MM.1S (cell line): ENCODE results near the gene TCTA.

Source experiments
- DNase-seq: peaks from one replicate; pipeline ENCODE4 v3.0.0-alpha.2; 2015
- H2AFZ ChIP-seq: fragments of 300-600 bp; sonication (generic); 2 replicates; pipeline ENCODE4 v1.6.0; 2016; ENCODE audit warnings: antibody characterized with exemption, low read length
- H3F3A ChIP-seq: fragments of 300-600 bp; sonication (generic); 2 replicates; pipeline ENCODE4 v1.6.1; 2016; ENCODE audit warnings: mild to moderate bottlenecking, antibody characterized with exemption, low read length, moderate library complexity, mixed read lengths; ENCODE audit not compliant: insufficient read depth
- H3K27ac ChIP-seq: fragments of 300-600 bp; sonication (generic); 2 replicates; pipeline ENCODE4 v1.5.1; 2016; ENCODE audit warnings: mild to moderate bottlenecking, low read length
- H3K27me3 ChIP-seq: fragments of 300-600 bp; sonication (generic); replicated peaks from 2 replicates; pipeline ENCODE4 v1.6.0; 2016; ENCODE audit warnings: low read length; ENCODE audit not compliant: insufficient read depth
- H3K36me3 ChIP-seq: fragments of 300-600 bp; sonication (generic); replicated peaks from 2 replicates; pipeline ENCODE4 v1.6.1; 2016; ENCODE audit warnings: mild to moderate bottlenecking, low read length, mixed read lengths; ENCODE audit not compliant: insufficient read depth
- H3K4me1 ChIP-seq: fragments of 300-600 bp; sonication (generic); 2 replicates; pipeline ENCODE4 v1.6.1; 2016; ENCODE audit warnings: low read length, mixed read lengths
- H3K4me2 ChIP-seq: fragments of 300-600 bp; sonication (generic); 2 replicates; pipeline ENCODE4 v1.6.0; 2016; ENCODE audit warnings: low read depth, low read length
- H3K4me3 ChIP-seq: fragments of 300-600 bp; sonication (generic); 2 replicates; pipeline ENCODE4 v1.5.1; 2016; ENCODE audit warnings: low read length, mixed read lengths
- H3K79me2 ChIP-seq: fragments of 300-600 bp; sonication (generic); 2 replicates; pipeline ENCODE4 v1.6.1; 2016; ENCODE audit warnings: mixed run types, low read length, mixed read lengths
- H3K9ac ChIP-seq: fragments of 300-600 bp; sonication (generic); 2 replicates; pipeline ENCODE4 v1.6.1; 2016; ENCODE audit warnings: low read length, mixed read lengths
- H3K9me2 ChIP-seq: fragments of 300-600 bp; sonication (generic); replicated peaks from 2 replicates; pipeline ENCODE4 v1.6.1; 2016; ENCODE audit warnings: mild to moderate bottlenecking, low read length, mixed read lengths; ENCODE audit not compliant: insufficient read depth
- H3K9me3 ChIP-seq: fragments of 300-600 bp; sonication (generic); replicated peaks from 2 replicates; pipeline ENCODE4 v1.6.1; 2016; ENCODE audit warnings: mild to moderate bottlenecking, low read length, mixed read lengths; ENCODE audit not compliant: insufficient read depth
- H4K20me1 ChIP-seq: fragments of 300-600 bp; sonication (generic); 2 replicates; pipeline ENCODE4 v1.6.1; 2016; ENCODE audit warnings: mild to moderate bottlenecking, low read length, moderate library complexity, mixed read lengths; ENCODE audit not compliant: insufficient read depth
- CTCF ChIP-seq: fragments of 300-600 bp; sonication (generic); IDR thresholded peaks from 2 replicates; pipeline ENCODE4 v1.5.1; 2016; ENCODE audit warnings: antibody characterized with exemption, low read length, mixed read lengths
- EZH2 ChIP-seq: fragments of 300-600 bp; sonication (generic); optimal IDR thresholded peaks from 2 replicates; pipeline ENCODE3; 2017; ENCODE audit warnings: low read depth, mild to moderate bottlenecking, antibody characterized with exemption, low read length, mixed read lengths
- EZH2phosphoT487 ChIP-seq: fragments of 300-600 bp; sonication (generic); IDR thresholded peaks from 2 replicates; pipeline ENCODE4 v1.6.1; 2018; ENCODE audit warnings: antibody characterized with exemption, low read length

TCTA gene

GRCh38 chr3:49428752-49429080 lies 16.5 kb downstream of the TCTA start:
- Histone ChIP-seq H3K9me2 (no peaks in the 10 kb centered on the region), H3K4me2 (peak overlapping the region; percentile 81), H4K20me1 (no peaks in the 10 kb centered on the region), H3K79me2 (no peaks in the 10 kb centered on the region), H3K4me3 (peak overlapping the region; percentile 81), H3K9me3 (no peaks in the 10 kb centered on the region), H3K36me3 (no peaks in the 10 kb centered on the region), H3K4me1 (0 out of 2 replicates have a peak, but pooled peaks cover 7% of the 10 kb centered on the region), H3K9ac (peak overlapping the region; percentile 76; the same call in 1 of the 2 replicates), H3F3A (no peaks in the 10 kb centered on the region), H3K27ac (peak overlapping the region; percentile 77; the same call in 1 of the 2 replicates), H2AFZ (peak overlapping the region; percentile 99), H3K27me3 (no peaks in the 10 kb centered on the region)
- TF ChIP-seq EZH2 (no peak), EZH2phosphoT487 (no peak), CTCF (no peak)
- DNase-seq: no peak

GRCh38 chr3:49434731-49435130 lies 22.5 kb downstream of the TCTA start:
- no peaks in the 10 kb centered on the region for H3K79me2 ChIP-seq
- DNase-seq: no peak
- no peaks in the 10 kb centered on the region for H3K36me3 ChIP-seq
- H3K27me3 ChIP-seq: no peaks in the 10 kb centered on the region
- TF ChIP-seq CTCF: no peak
- TF ChIP-seq EZH2: no peak
- TF ChIP-seq EZH2phosphoT487: no peak
- no peaks in the 10 kb centered on the region for H3K9me2 ChIP-seq
- H2AFZ ChIP-seq: no peak overlapping the region
- no peak overlapping the region for H3K4me2 ChIP-seq
- H3K27ac ChIP-seq: no peak overlapping the region
- H3F3A ChIP-seq: no peaks in the 10 kb centered on the region
- H3K4me1 ChIP-seq: no peaks in the 10 kb centered on the region
- no peak overlapping the region for H3K4me3 ChIP-seq
- no peaks in the 10 kb centered on the region for H4K20me1 ChIP-seq
- no peak overlapping the region for H3K9ac ChIP-seq
- no peaks in the 10 kb centered on the region for H3K9me3 ChIP-seq

GRCh38 chr3:49445391-49445790 lies 33.2 kb downstream of the TCTA start:
- Histone ChIP-seq H2AFZ (no peak overlapping the region), H3K9ac (no peak overlapping the region), H3K36me3 (no peaks in the 10 kb centered on the region), H3K79me2 (no peaks in the 10 kb centered on the region), H3K27me3 (no peaks in the 10 kb centered on the region), H3F3A (peaks cover 28% of the 10 kb centered on the region), H3K9me2 (no peaks in the 10 kb centered on the region), H4K20me1 (no peaks in the 10 kb centered on the region), H3K27ac (no peak overlapping the region; the same call in 1 of the 2 replicates), H3K4me2 (no peak overlapping the region), H3K9me3 (no peaks in the 10 kb centered on the region), H3K4me3 (no peak overlapping the region), H3K4me1 (peaks cover 26% of the 10 kb centered on the region)
- no peak for DNase-seq
- TF ChIP-seq CTCF (no peak), EZH2 (no peak), EZH2phosphoT487 (no peak)
